ENCODE results near the gene GIGYF2.

DNA sequence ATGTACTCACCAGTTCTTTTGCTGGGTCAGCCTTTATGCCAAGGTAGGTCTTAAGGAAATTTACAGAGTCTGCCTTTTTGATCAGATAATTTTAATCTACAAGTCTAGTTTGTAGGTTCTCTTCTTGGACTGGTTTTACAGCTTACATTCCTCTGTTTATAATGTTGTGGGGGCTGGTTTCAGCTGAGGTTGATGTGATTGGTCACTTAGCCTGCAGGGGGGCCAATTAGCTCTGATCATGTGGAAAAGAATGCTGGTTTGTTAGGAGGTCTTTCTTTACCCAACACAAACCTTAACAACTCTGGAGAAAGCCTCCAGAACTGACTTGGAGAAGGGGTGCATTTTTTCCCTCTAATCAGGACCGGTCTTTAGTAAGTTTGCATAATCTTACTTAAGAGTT is 79.3 kb downstream of the GIGYF2 start, which contains the start of gene KCNJ13:
- TF ChIP-seq, protein P1, sequence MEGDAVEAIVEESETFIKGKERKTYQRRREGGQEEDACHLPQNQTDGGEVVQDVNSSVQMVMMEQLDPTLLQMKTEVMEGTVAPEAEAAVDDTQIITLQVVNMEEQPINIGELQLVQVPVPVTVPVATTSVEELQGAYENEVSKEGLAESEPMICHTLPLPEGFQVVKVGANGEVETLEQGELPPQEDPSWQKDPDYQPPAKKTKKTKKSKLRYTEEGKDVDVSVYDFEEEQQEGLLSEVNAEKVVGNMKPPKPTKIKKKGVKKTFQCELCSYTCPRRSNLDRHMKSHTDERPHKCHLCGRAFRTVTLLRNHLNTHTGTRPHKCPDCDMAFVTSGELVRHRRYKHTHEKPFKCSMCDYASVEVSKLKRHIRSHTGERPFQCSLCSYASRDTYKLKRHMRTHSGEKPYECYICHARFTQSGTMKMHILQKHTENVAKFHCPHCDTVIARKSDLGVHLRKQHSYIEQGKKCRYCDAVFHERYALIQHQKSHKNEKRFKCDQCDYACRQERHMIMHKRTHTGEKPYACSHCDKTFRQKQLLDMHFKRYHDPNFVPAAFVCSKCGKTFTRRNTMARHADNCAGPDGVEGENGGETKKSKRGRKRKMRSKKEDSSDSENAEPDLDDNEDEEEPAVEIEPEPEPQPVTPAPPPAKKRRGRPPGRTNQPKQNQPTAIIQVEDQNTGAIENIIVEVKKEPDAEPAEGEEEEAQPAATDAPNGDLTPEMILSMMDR (IDR thresholded peaks at IDR 0.05): no peak
- no peak for TF ChIP-seq TCF7L2 (IDR thresholded peaks at IDR 0.05; ENCODE audit: low read depth, low read length)
- no peak for TF ChIP-seq POLR2AphosphoS5 (IDR thresholded peaks at IDR 0.05; ENCODE audit: low read depth, low read length)
